HG03139 (cell line): ENCODE results near the gene APOA5.
A peak's percentile ranks its signal among the peaks of the same experiment; 100 is the strongest.
"Not testable (repeated sequence)": the region's sequence is repeated elsewhere in the genome, so short reads cannot be mapped to it uniquely, and the experiment has no call there.

Source experiments
- ATAC-seq: cut with Tn5 transposase; IDR thresholded peaks from one replicate; pipeline ENCODE4 v1.9.1; 2021; ENCODE audit not compliant: unreplicated experiment

The APOA5 gene, protein sequence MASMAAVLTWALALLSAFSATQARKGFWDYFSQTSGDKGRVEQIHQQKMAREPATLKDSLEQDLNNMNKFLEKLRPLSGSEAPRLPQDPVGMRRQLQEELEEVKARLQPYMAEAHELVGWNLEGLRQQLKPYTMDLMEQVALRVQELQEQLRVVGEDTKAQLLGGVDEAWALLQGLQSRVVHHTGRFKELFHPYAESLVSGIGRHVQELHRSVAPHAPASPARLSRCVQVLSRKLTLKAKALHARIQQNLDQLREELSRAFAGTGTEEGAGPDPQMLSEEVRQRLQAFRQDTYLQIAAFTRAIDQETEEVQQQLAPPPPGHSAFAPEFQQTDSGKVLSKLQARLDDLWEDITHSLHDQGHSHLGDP

DNA sequence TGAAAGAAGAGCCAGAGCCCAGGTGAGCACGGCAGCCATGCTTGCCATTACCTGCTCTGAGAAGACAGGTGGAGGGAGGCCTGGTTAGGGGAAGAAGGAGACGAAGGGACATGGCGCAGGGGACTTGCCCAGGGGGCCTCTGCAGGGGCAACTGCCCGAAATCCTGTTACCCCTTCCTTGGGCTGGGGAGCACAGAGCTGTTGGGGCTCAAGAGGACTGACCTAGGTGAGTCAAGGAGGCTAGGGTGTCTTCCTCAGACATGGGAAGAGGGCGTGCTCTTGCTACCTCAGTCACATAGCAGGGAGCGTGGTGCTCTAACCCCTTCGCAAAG, at the start of gene APOA5:
Gene APOA5 (minus strand): TSS at position 67 of the 331 bp plus-strand sequence. CDS start 19 bp downstream, at position 48.
- ATAC-seq, result no peak

DNA sequence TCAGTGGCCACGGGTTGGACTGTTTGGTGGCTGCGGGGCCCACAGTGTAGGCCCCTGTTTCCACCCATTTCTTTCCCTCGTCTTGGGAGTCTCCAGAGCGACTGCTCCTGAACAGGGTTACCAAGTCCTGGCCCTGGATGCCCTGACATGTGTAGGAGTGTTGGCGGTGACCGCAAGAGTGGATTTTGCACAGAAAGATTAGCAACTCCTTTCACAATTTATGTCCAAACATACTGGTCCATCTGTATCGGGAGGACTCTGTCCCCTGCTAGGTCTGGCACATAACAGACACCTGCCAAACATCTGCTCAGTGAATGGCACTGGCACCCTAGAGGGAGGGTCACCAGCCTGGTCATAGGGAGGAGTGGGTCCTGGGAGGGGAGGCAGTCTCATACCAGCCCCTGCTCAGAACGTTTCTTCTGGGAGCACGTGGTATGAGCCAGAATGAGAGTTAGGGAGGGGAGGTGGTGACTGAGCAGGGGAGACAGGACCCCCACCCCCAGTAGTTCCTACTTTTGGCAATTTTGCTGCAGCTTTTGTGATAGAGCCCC, 49.1 kb upstream of the APOA5 start:
- ATAC-seq, result no peak

DNA sequence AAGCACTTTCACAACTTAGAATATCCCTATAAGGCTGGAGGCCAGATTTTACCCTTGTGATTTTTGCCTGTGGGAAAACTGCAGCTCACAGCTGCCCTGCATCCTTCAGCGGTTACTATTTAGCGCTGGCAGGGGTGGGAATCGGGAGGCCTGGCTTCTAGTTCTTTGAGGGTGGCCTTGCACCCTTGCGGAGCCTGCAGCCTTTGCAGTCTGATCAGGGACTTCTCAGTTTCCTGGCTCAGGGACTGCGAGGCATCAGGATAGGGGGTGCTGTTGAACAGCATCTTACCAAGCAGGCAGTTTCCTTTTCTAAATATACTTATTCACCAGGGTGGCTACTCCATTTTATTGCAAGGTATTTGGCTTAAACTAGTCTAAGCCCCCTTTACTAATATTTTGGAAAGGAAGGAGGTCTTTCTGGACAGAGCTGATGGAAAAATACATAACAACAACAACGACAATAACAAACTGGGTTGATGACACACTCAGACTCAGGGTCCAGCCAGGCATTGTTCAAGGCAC, 48.6 kb upstream of the APOA5 start:
- ATAC-seq, result no peak

DNA sequence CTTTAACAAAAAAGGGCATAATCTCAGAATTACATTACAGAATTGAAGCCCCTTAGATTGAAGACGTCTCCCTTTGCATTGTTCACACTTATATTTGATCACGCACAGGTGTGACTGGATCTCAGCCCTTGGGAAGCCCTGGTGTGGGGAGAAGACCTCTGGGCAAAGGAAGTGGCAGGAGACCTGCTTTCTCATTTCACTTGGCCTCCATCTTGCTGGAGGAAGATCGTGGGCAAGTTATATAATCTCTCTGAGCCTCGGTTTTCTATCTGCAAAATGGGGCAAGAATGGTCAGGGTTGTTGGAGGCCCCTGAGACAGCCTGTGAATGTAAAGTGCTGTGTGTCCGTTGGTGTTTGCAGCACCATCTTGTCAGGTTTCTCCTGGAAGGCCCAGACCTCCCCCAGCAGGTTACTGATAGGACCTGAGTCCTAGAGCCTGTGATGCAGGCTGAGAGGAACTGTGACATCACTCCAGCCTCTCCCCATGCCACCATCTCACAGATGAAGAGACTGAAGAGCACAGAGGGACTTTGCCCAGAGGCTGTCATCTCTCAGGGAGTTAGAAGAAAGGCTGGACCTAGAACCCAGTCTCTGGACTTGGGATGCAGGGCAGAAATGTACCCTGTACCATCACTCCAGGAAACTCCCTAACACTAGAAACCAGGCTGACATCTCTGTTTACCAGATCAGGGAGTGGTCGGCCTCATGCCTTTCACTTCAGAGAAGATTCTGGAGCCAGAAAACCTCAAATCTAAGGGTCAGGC, 46.8 kb upstream of the APOA5 start:
- ATAC-seq, result no peak

DNA sequence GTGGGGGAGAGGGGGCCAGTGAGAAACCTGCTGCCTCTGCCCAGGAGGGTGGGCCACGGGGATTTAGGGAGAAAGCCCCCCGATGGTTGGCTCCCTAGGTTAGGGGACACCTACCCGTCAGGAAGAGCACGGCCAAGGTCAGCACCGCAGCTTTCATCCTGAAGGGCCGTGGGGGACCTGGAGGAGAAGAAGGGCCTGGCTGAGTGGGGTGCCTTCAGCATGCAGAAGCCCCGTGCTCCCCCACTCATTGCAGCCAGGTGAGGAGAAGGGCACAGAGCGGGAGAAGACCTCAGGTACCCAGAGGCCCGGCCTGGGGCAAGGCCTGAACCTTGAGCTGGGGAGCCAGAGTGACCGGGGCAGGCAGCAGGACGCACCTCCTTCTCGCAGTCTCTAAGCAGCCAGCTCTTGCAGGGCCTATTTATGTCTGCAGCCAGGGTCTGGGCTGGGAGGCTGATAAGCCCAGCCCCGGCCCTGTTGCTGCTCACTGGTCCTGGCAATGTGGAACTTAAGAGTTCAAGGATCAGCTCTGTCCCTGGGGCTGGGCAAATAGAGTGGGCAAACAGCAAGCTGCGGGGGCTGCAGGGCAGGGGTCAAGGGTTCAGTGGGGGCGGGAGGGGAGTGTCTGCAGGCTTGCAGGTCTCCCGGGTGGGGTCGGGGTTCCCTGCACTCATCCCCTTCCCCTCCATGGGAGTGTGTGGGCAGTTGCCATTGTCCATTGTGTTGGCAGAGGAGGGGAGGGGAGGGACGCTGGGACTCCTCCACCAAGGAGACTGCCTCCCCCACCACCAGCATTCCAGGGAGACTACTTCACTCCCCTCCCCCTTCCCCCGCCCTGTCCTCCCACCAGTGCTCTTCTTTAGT, 45.8 kb upstream of the APOA5 start, which contains the start of gene APOA1:
Gene APOA1 (minus strand): TSS at position 392 of the 861 bp plus-strand sequence. CDS start 235 bp downstream, at position 157.
- ATAC-seq, result no peak

DNA sequence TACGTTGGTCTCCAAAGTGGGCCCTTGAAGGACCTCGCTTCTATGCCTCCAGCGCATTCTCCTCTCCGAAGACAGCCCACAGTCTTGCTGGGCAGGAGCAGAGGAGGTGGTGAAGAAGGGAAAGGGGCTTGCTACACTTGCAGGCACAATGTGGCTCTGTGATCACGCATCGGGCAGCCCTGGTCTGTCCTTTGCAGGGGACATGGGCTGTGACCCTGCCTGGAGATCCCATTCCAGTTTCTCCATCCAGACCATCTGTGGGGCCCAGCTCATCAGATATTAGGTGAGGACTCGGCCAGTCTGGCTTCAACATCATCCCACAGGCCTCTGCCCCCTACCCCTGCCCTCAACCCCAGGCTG, 44.9 kb upstream of the APOA5 start:
- no peak for ATAC-seq

GRCh38 chr11:116835791-116836631, 44.3 kb upstream of the APOA5 start:
- peak; percentile 77 for ATAC-seq

- peak; percentile 37 for ATAC-seq
Measured at GRCh38 chr11:116835042-116835772, 43.5 kb upstream of the APOA5 start.

DNA sequence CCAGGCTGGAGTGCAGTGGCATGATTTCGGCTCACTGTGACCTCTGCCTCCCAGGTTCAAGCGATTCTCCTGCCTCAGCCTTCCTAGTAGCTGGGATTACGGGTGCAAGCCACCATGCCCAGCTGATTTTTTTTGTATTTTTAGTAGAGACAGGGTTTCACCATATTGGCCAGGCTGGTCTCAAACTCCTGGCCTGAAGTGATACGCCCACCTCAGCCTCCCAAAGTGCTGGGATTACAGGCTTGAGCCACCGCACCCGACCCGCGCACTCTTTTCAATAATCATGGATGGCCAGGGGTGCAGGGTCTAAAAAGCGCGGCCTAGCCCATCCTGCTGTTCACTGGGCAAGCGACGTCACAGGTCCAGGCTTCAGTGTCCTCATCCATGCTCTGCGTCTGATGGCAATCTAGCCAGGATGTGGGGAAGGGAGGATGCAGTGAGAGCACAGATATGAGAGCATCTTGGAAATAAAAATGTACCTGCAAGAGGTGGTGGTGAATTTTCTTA, 42.9 kb upstream of the APOA5 start:
- not testable (repeated sequence) for ATAC-seq

GRCh38 chr11:116833816-116834534, 42.3 kb upstream of the APOA5 start:
- ATAC-seq, result no peak

- no peak for ATAC-seq
Measured at GRCh38 chr11:116833491-116833815, 41.8 kb upstream of the APOA5 start.

DNA sequence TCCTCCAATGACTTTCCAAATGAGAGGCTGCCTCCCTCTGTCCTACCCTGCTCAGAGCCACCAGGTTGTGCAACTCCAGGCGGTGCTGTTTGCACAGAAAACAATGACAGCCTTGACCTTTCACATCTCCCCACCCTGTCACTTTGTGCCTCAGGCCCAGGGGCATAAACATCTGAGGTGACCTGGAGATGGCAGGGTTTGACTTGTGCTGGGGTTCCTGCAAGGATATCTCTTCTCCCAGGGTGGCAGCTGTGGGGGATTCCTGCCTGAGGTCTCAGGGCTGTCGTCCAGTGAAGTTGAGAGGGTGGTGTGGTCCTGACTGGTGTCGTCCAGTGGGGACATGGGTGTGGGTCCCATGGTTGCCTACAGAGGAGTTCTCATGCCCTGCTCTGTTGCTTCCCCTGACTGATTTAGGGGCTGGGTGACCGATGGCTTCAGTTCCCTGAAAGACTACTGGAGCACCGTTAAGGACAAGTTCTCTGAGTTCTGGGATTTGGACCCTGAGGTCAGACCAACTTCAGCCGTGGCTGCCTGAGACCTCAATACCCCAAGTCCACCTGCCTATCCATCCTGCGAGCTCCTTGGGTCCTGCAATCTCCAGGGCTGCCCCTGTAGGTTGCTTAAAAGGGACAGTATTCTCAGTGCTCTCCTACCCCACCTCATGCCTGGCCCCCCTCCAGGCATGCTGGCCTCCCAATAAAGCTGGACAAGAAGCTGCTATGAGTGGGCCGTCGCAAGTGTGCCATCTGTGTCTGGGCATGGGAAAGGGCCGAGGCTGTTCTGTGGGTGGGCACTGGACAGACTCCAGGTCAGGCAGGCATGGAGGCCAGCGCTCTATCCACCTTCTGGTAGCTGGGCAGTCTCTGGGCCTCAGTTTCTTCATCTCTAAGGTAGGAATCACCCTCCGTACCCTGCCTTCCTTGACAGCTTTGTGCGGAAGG, 40.9 kb upstream of the APOA5 start:
- no peak for ATAC-seq

GRCh38 chr11:116831790-116832349, 40.2 kb upstream of the APOA5 start:
- ATAC-seq, result no peak

GRCh38 chr11:116830184-116830912, 38.7 kb upstream of the APOA5 start:
- no peak for ATAC-seq

DNA sequence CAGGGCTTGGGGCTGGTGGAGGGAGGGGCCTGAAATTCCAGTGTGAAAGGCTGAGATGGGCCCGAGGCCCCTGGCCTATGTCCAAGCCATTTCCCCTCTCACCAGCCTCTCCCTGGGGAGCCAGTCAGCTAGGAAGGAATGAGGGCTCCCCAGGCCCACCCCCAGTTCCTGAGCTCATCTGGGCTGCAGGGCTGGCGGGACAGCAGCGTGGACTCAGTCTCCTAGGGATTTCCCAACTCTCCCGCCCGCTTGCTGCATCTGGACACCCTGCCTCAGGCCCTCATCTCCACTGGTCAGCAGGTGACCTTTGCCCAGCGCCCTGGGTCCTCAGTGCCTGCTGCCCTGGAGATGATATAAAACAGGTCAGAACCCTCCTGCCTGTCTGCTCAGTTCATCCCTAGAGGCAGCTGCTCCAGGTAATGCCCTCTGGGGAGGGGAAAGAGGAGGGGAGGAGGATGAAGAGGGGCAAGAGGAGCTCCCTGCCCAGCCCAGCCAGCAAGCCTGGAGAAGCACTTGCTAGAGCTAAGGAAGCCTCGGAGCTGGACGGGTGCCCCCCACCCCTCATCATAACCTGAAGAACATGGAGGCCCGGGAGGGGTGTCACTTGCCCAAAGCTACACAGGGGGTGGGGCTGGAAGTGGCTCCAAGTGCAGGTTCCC, 38.0 kb upstream of the APOA5 start, which contains the start of gene APOC3:
Gene APOC3 (plus strand): TSS at position 383 of the 659 bp plus-strand sequence. CDS start 676 bp downstream, outside the sequence.
- ATAC-seq, result no peak
